GM21367 (cell line): ENCODE results near the gene SRSF3.
"Not testable (repeated sequence)": the region's sequence is repeated elsewhere in the genome, so short reads cannot be mapped to it uniquely, and the experiment has no call there.

Experiments
- ATAC-seq: cut with Tn5 transposase; IDR thresholded peaks from one replicate; pipeline ENCODE4 v1.9.1; 2021; ENCODE audit not compliant: unreplicated experiment

Gene SRSF3

GRCh38 chr6:36643977-36644376 is 49.8 kb downstream of the SRSF3 start:
- no peak for ATAC-seq

DNA sequence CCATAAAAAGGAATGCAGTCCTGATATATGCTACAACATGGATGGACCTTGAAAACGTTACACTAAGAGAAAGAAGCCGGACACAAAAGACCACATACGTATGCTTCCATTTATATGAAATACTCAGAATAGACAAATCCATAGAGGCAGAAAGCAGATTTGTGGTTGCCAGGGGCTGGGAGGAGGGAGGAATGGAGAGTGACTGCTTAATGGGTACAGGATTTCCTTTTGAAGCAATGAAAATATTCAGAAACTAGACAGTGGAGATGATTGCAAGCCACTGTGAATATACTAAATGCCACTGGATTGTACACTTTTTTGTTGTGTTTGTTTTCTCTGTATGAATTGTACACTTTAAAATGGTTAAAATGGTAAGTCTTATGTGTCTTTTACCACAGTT is 54.9 kb downstream of the SRSF3 start:
- ATAC-seq: no peak

DNA sequence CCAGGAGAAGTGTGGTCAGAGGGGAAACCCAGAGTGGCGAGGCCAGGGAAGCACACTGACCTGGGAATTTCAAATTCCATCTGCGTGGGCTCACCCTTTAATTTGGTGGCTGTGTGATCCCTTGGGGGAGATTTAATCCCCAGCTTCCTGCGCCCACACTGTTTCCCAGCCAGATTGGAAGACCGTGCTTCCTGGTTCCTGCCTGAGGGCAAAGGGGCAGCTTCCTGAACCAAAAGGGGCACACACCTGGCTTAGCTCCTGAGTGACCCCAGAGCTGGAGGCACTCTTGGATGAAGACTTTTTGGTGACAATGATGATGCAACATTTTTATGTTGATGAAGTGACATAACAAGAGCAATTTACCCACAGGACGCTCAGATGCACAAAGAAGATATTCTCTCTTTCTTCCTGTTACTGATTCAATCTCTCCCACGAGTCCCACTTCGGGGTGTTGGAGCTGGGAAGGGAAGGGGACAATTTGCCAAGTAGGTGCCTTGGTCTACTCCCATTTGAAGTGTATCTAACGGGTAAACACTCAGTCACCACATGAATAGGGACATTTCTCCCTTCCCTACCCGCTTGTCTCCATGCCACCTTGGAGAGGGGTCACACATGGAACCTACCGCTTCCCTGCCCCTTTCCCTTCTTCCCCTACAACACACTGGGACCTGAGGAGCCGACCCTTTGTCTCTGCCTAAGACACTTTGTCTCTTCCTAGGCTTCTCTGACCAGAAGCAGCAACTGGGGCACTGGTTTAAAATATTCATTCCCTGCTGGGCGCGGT is 55.7 kb downstream of the SRSF3 start:
- ATAC-seq: no peak

DNA sequence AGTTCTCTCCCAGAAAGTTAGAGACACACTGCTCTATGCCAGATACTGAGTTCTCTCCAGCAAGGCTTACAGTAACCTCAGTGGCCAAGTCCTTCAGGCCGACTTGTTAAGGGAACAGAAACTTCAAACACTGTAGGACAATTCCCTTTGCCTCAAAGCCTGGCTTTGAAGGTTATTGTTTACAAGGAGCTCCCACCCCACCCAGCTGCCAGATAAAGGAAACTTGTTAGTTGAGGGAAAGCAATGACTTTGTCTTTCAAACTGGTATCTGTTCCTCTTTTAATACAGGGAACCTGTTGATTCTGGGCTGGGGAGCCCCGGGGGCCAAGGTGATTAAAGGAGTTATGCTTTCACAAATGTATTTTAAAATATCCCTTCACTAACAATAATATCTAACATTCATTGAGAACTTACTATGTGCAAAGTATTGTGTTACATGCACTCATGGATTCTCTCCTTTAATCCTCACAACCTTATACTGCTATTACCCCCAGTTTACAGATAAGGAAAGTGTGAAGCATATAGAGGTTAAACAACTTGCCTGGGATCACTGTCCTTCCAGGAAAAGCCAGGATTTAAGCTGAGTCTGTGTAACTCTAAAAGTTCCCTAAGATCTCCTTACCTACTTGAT is 56.8 kb downstream of the SRSF3 start:
- ATAC-seq: no peak

DNA sequence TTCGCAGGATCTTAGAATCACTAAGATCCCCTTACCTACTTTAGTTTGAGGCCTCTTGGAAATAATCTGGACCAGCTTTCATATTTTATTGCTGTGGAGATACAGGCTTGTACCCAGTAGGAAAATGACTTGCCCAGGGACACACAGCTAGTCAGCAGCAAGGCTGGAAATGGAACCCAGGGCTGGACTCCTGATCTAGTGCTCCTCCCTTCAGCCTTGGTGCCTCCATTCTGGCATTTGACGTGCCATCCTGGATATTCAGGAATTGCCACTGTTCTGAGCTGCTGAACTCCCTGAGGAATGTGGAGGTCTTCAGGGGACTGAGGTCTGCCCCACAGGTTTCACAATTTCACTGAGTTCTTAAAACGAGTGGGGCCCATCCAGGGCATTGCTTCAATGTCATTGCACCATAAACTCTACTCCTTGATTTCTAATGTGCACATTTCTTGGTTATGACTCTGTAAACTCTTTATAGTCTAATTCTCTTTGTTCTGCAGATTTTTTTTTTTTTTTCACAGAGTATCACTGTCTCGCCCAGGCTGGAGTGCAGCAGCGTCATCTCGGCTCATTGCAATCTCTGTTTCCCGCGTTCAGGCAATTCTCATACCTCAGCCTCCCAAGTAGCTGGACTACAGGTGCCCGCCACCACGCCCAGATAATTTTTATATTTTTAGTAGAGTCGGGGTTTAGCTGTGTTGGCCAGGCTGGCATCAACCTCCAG is 57.7 kb downstream of the SRSF3 start:
- ATAC-seq: no peak

- not testable (repeated sequence) for ATAC-seq
Measured at GRCh38 chr6:36654469-36654868, 60.3 kb downstream of the SRSF3 start.
